ENCODE data around the gene CCM2. TPM values are rescaled to one million over a fixed set of nuclear protein-coding genes. Genes with fewer than 3 reads are reported as not detected.
A peak's percentile ranks its signal among the peaks of the same experiment; 100 is the strongest.

CCM2 gene
- total RNA-seq, 1 experiment from 2014 or later = 62.9 TPM

DNA sequence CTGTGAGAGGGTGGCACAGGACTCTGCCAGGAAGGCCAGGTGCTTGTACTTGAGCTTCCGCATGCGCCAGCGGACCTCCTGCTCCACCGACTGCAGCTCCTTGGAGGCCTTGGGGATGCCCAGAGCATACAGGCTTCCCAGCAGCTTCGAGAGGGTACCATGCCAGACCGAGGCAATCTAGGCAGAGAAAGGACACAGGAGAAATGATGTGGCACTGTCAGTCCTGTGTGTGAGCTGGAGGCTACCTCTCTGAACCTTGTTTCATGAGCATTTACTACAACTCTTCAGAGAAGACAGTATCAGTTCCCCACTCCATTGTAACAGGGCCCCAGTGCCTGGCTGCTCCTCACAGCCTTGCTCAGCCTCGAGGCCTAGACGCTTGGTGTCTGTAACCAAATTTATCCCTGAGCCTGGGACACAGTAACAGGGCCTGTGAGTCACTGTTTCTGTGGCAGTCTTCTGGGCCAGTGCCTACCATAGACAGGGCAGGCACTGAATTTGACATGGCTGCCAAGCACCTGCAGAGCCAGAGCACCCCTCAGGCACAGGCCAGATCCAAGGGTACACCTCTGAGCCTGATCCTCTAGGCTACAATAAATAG lies 105.7 kb downstream of the CCM2 start:
- CTCF ChIA-PET = no interaction called here
- no peak overlapping the region for H3K4me3 Mint-ChIP-seq (ENCODE audit: low read depth, unreplicated experiment)
- peaks cover 31% of the 10 kb centered on the region for H3K4me1 Mint-ChIP-seq (ENCODE audit: low read depth, unreplicated experiment)
- intact Hi-C loops (cut with micrococcal nuclease; ENCODE audit: unreplicated experiment) = no loop called here
- no peaks in the 10 kb centered on the region for H3K9me3 Mint-ChIP-seq (ENCODE audit: low read depth, unreplicated experiment)
- H3K27me3 Mint-ChIP-seq (ENCODE audit: unreplicated experiment) = no peaks in the 10 kb centered on the region
- BruUV-seq (replicated peaks) = no TSS peak
- no peak overlapping the region for H3K27ac Mint-ChIP-seq (ENCODE audit: unreplicated experiment)
- peaks cover 74% of the 10 kb centered on the region for H3K36me3 Mint-ChIP-seq (ENCODE audit: insufficient read depth, unreplicated experiment)
- no peak for DNase-seq
- TF ChIP-seq, protein P1, sequence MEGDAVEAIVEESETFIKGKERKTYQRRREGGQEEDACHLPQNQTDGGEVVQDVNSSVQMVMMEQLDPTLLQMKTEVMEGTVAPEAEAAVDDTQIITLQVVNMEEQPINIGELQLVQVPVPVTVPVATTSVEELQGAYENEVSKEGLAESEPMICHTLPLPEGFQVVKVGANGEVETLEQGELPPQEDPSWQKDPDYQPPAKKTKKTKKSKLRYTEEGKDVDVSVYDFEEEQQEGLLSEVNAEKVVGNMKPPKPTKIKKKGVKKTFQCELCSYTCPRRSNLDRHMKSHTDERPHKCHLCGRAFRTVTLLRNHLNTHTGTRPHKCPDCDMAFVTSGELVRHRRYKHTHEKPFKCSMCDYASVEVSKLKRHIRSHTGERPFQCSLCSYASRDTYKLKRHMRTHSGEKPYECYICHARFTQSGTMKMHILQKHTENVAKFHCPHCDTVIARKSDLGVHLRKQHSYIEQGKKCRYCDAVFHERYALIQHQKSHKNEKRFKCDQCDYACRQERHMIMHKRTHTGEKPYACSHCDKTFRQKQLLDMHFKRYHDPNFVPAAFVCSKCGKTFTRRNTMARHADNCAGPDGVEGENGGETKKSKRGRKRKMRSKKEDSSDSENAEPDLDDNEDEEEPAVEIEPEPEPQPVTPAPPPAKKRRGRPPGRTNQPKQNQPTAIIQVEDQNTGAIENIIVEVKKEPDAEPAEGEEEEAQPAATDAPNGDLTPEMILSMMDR (IDR thresholded peaks at IDR 0.05; ENCODE audit: unreplicated experiment) = no peak

DNA sequence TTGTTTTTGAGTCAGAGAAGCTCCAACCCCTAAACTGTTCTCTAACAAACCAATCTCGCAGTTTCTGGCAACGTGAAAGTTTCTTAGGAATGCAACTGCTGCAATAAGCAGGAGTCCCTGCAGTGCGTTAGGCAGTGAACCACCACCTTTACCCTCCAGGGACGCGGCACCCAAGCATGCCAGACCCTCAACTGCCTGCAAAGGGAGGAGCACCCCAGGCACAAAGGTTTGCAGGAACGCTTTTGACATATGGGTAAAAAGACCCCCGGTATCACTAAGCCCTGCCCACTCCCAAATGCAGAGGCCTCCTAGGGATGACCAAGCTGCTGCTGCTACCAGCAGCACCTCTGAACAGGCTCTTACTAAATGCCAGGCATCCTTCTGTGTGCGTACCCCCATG lies 106.8 kb downstream of the CCM2 start:
- TF ChIP-seq, protein P1 (IDR thresholded peaks at IDR 0.05; ENCODE audit: unreplicated experiment) = no peak
- no peak overlapping the region for H3K27ac Mint-ChIP-seq (ENCODE audit: unreplicated experiment)
- peaks cover 31% of the 10 kb centered on the region for H3K4me1 Mint-ChIP-seq (ENCODE audit: low read depth, unreplicated experiment)
- BruUV-seq (replicated peaks) = no TSS peak
- DNase-seq = no peak
- intact Hi-C loops (cut with micrococcal nuclease; ENCODE audit: unreplicated experiment) = no loop called here
- H3K36me3 Mint-ChIP-seq (ENCODE audit: insufficient read depth, unreplicated experiment) = peaks cover 76% of the 10 kb centered on the region
- H3K27me3 Mint-ChIP-seq (ENCODE audit: unreplicated experiment) = no peaks in the 10 kb centered on the region
- H3K9me3 Mint-ChIP-seq (ENCODE audit: low read depth, unreplicated experiment) = no peaks in the 10 kb centered on the region
- CTCF ChIA-PET = no interaction called here
- H3K4me3 Mint-ChIP-seq (ENCODE audit: low read depth, unreplicated experiment) = no peak overlapping the region

DNA sequence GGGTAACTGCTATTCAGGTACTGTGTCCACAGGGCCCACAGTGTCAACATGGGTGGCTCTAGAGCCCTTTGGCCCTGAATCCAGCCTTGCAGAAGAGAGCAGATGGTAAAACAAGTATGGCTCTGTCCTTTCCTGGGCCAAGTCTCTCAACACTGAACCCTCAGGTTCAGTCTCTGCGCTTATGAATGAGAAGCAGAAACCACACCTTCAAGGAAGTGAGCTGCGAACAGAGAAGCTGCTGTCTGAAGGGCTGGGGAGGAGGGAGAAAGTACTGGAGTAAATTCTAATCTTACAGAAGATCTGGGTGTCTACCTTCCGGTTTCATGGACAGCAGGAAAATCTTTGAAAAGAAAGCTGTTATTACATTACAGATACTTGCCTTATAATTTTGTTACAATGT lies 107.4 kb downstream of the CCM2 start:
- H3K4me3 Mint-ChIP-seq (ENCODE audit: low read depth, unreplicated experiment) = peak overlapping the region; percentile 32
- no TSS peak for BruUV-seq (replicated peaks)
- H3K27me3 Mint-ChIP-seq (ENCODE audit: unreplicated experiment) = no peaks in the 10 kb centered on the region
- CTCF ChIA-PET = no interaction called here
- DNase-seq = no peak
- TF ChIP-seq, protein P1 (IDR thresholded peaks at IDR 0.05; ENCODE audit: unreplicated experiment) = no peak
- no peak overlapping the region for H3K27ac Mint-ChIP-seq (ENCODE audit: unreplicated experiment)
- H3K36me3 Mint-ChIP-seq (ENCODE audit: insufficient read depth, unreplicated experiment) = peaks cover 79% of the 10 kb centered on the region
- intact Hi-C loops (cut with micrococcal nuclease; ENCODE audit: unreplicated experiment) = no loop called here
- peaks cover 31% of the 10 kb centered on the region for H3K4me1 Mint-ChIP-seq (ENCODE audit: low read depth, unreplicated experiment)
- H3K9me3 Mint-ChIP-seq (ENCODE audit: low read depth, unreplicated experiment) = no peaks in the 10 kb centered on the region

DNA sequence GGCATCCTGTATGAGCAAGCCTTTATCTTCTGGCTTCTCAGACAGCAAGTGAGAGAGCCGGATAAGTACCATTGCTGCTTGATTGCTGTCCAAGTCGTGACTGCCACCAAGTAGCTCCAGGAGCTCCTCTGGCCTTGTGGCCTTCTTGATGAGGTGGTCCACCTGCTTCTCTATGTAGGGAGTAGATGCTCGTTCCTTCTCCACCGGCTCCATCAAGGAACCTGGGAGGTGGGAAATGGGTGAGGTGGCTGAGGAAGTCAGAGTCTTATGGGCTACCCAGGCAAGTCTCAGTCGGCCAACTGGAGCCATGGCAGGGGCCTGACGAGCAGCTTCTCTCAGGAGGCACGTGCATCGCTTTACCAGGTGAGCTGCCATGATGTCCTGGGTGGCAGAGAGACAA lies 108.9 kb downstream of the CCM2 start:
- Mint-ChIP-seq H3K36me3 (ENCODE audit: insufficient read depth, unreplicated experiment) (peaks cover 73% of the 10 kb centered on the region), H3K4me1 (ENCODE audit: low read depth, unreplicated experiment) (peaks cover 31% of the 10 kb centered on the region), H3K9me3 (ENCODE audit: low read depth, unreplicated experiment) (no peaks in the 10 kb centered on the region), H3K4me3 (ENCODE audit: low read depth, unreplicated experiment) (peak overlapping the region; percentile 43), H3K27me3 (ENCODE audit: unreplicated experiment) (peaks cover 5% of the 10 kb centered on the region), H3K27ac (ENCODE audit: unreplicated experiment) (no peak overlapping the region)
- intact Hi-C loops (cut with micrococcal nuclease; ENCODE audit: unreplicated experiment) = no loop called here
- no peak for DNase-seq
- CTCF ChIA-PET = no interaction called here
- BruUV-seq (replicated peaks) = no TSS peak
- TF ChIP-seq, protein P1 (IDR thresholded peaks at IDR 0.05; ENCODE audit: unreplicated experiment) = no peak
